Osteoblast (primary cell): ENCODE measurements around the gene GLUD1. TPM values are rescaled to one million over a fixed set of nuclear protein-coding genes. Genes with fewer than 3 reads are reported as not detected.
"Not testable (repeated sequence)": the region's sequence is repeated elsewhere in the genome, so short reads cannot be mapped to it uniquely, and the experiment has no call there.

ENCODE experiments used
- DNase-seq: peaks from one replicate; pipeline ENCODE4 v3.0.0; 2011; ENCODE audit warnings: low spot score, mixed read lengths; ENCODE audit not compliant: insufficient read length; ENCODE audit errors: missing footprints
- H2AFZ ChIP-seq: 2 replicates; pipeline ENCODE4 v1.6.0; 2011; ENCODE audit warnings: mild to moderate bottlenecking, low read length
- H3K27ac ChIP-seq: 2 replicates; pipeline ENCODE4 v1.5.1; 2011; ENCODE audit warnings: mild to moderate bottlenecking, low read depth, low read length, moderate library complexity
- H3K27me3 ChIP-seq: 2 replicates; pipeline ENCODE4 v1.6.0; 2012; ENCODE audit warnings: mild to moderate bottlenecking, control low read depth, inconsistent platforms, low read length, moderate library complexity; ENCODE audit not compliant: insufficient read depth
- H3K36me3 ChIP-seq: 2 replicates; pipeline ENCODE4 v1.5.1; 2011; ENCODE audit warnings: mild to moderate bottlenecking, low read length, control low read depth, moderate library complexity; ENCODE audit not compliant: insufficient read depth
- H3K4me1 ChIP-seq: 2 replicates; pipeline ENCODE4 v1.5.1; 2011; ENCODE audit warnings: mild to moderate bottlenecking, low read length, control low read depth, moderate library complexity; ENCODE audit not compliant: insufficient read depth
- H3K4me2 ChIP-seq: 2 replicates; pipeline ENCODE4 v1.6.0; 2011; ENCODE audit warnings: mild to moderate bottlenecking, low read length; ENCODE audit not compliant: insufficient read depth
- H3K4me3 ChIP-seq: fragments of 200-600 bp; sonication (generic); 3 replicates; pipeline ENCODE4 v1.5.1; 2012; ENCODE audit warnings: mild to moderate bottlenecking, low read length, inconsistent platforms; ENCODE audit not compliant: insufficient read depth
- H3K79me2 ChIP-seq: 2 replicates; pipeline ENCODE4 v1.6.0; 2012; ENCODE audit warnings: mild to moderate bottlenecking, low read length, control low read depth, inconsistent platforms; ENCODE audit not compliant: insufficient read depth
- H3K9me3 ChIP-seq: 2 replicates; pipeline ENCODE4 v1.5.1; 2011; ENCODE audit warnings: low read depth, low read length, control low read depth
- H4K20me1 ChIP-seq: 2 replicates; pipeline ENCODE4 v1.6.0; 2012; ENCODE audit warnings: mild to moderate bottlenecking, low read length, control low read depth; ENCODE audit not compliant: insufficient read depth
- CTCF ChIP-seq: IDR thresholded peaks from 2 replicates; pipeline ENCODE4 v1.5.1; 2011; ENCODE audit warnings: mild to moderate bottlenecking, low read depth, low read length, moderate library complexity; ENCODE audit errors: extremely low read depth
- small RNA-seq: library from RNA; depleted of rRNA; stranded (forward); fragments of <200 nt; gene quantifications from one replicate; pipeline ENCODE3, GENCODE V24; 2012
- total RNA-seq: library from RNA; depleted of rRNA; stranded (reverse); fragments of >200 nt; gene quantifications from 2 replicates; pipeline ENCODE4 v1.2.3, GENCODE V29; 2012

The GLUD1 gene
- total RNA-seq, 1 donor: 221 TPM

- H3K4me1 ChIP-seq, H3K27me3 ChIP-seq, H3K9me3 ChIP-seq, DNase-seq, H3K27ac ChIP-seq, H3K36me3 ChIP-seq, H3K4me2 ChIP-seq, H4K20me1 ChIP-seq, H3K79me2 ChIP-seq, H2AFZ ChIP-seq, H3K4me3 ChIP-seq: not testable (repeated sequence)
Observed at GRCh38 chr10:87007124-87007523, 87.5 kb downstream of the GLUD1 start.

GRCh38 chr10:87000491-87000890, 94.2 kb downstream of the GLUD1 start:
- no peaks in the 10 kb centered on the region for H3K9me3 ChIP-seq
- H4K20me1 ChIP-seq: no peaks in the 10 kb centered on the region
- H3K4me1 ChIP-seq: peaks cover 3% of the 10 kb centered on the region
- H3K36me3 ChIP-seq: no peaks in the 10 kb centered on the region
- TF ChIP-seq CTCF: no peak
- no peak overlapping the region for H3K27ac ChIP-seq
- H3K79me2 ChIP-seq: no peaks in the 10 kb centered on the region
- no peak for DNase-seq
- H3K4me3 ChIP-seq: no peak overlapping the region
- no peak overlapping the region for H2AFZ ChIP-seq
- H3K4me2 ChIP-seq: no peak overlapping the region
- H3K27me3 ChIP-seq: no peaks in the 10 kb centered on the region

Small RNA genes lying within 50 kb of the gene (small RNA-seq; reads per million reads assigned to genes)
- gene AL136982.5 (not detected), gene FAM25A (not detected), gene RNU6-529P (not detected)

Other genes starting within 250 kb of the GLUD1 start
- 1.1 and 3.5 TPM in 2 replicates for gene MMRN2, start 137.2 kb downstream of the GLUD1 start, total RNA-seq
- gene SNCG, start 136.2 kb downstream of the GLUD1 start, total RNA-seq: 0.36 and 2.4 TPM in 2 replicates
- 11.9 and 18.3 TPM in 2 replicates for gene ADIRF, start 126.4 kb downstream of the GLUD1 start, total RNA-seq
- gene FAM25A, start 74.5 kb downstream of the GLUD1 start, total RNA-seq: not detected in 2 replicates
- gene SHLD2, start 363 bp upstream of the GLUD1 start, total RNA-seq: 39.5 and 40.9 TPM in 2 replicates
- gene NUTM2A, start 130.6 kb upstream of the GLUD1 start, total RNA-seq: 0.59 and 0.72 TPM in 2 replicates